HCT116 (cell line): Measurements from ENCODE around the gene RBM4B.

Experiments used
- ELF1 ChIP-seq: IDR thresholded peaks from 2 replicates; pipeline ENCODE4 v1.6.1; 2012; ENCODE audit warnings: low read depth, borderline replicate concordance
- EZH2 ChIP-seq: fragments of 200-600 bp; sonication (generic); IDR thresholded peaks from 2 replicates; pipeline ENCODE4 v1.6.1; 2017; ENCODE audit warnings: antibody characterized with exemption, mixed run types
- JUND ChIP-seq: IDR thresholded peaks from 2 replicates; pipeline ENCODE4 v1.6.1; 2012
- POLR2A ChIP-seq: IDR thresholded peaks from 2 replicates; pipeline ENCODE4 v1.7.0; 2011; ENCODE audit warnings: borderline replicate concordance; ENCODE audit not compliant: insufficient read depth, insufficient read length; ENCODE audit errors: extremely low read depth
- POLR2AphosphoS5 ChIP-seq: IDR thresholded peaks from 2 replicates; pipeline ENCODE4 v1.6.1; 2011; ENCODE audit warnings: mild to moderate bottlenecking, low read depth, low read length, moderate library complexity
- RAD21 ChIP-seq: IDR thresholded peaks from 2 replicates; pipeline ENCODE4 v1.6.1; 2012; ENCODE audit warnings: low read depth, mild to moderate bottlenecking
- SIN3A ChIP-seq: IDR thresholded peaks from 2 replicates; pipeline ENCODE4 v1.6.1; 2012; ENCODE audit warnings: low read depth
- TCF7L2 ChIP-seq: IDR thresholded peaks from 2 replicates; pipeline ENCODE4 v1.7.0; 2011; ENCODE audit warnings: borderline replicate concordance, inconsistent platforms; ENCODE audit not compliant: insufficient read depth, insufficient read length; ENCODE audit errors: extremely low read depth
- ZFX ChIP-seq: fragments of 450-650 bp; IDR thresholded peaks from 2 replicates; pipeline ENCODE4 v1.6.1; 2017
- TF ChIP-seq, protein P1 (sequence below), 3 experiments: fragments of 200-600 bp in 1 of 3; sonication (generic) in 1 of 3; IDR thresholded peaks in 2 of 3; conservative IDR thresholded peaks in 1 of 3; 2 replicates each; pipeline ENCODE4 v1.5.1; 2012 to 2017; ENCODE audit warnings: low read depth in 2 of 3, low read length in 2 of 3, antibody characterized with exemption in 1 of 3, borderline replicate concordance in 1 of 3, control low read depth in 1 of 3, mild to moderate bottlenecking in 1 of 3, mixed read lengths in 1 of 3, mixed run types in 1 of 3, moderate library complexity in 1 of 3; ENCODE audit not compliant: insufficient read depth in 1 of 3
- TF ChIP-seq, protein P2 (sequence below): IDR thresholded peaks from 2 replicates; pipeline ENCODE4 v1.6.1; 2012; ENCODE audit warnings: low read depth

DNA sequence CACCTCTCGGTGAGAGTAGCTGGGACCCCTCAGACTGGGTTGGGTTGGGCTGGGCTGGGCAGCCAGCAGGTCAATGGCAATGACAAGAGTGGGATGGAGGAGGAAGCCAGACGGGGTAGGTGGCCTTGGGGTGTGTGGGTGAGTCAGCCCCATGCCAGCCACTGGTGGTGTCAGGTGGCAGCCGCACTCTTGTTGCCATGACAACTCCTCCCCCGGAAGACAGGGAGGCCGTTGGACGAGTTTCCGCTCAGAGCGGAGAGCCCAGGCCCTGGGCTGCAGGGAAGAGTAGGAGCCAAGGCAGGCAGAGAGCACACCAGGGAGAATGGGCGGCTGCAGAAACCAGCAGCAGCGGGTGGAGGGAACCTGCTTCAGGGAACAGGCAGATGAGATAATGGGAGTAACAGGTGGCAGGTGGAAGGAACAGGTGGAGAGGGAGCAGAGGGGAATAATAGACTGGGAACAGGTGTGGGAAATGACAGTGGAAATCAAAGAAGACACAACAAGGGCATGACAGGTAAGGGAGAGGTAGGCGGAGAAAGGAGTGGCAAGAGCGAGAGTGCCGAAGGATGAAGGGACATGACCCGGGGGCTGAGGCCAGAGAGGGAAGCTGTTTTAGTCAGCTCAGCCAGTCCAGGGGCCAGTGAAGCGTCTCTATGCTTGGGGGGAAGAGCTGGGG lies 42.7 kb upstream of the RBM4B start:
- TF ChIP-seq JUND (peak; percentile 68; the same call in 1 of the 2 replicates), POLR2AphosphoS5 (peak; percentile 92), SIN3A (peak; percentile 40; the same call in 1 of the 2 replicates), EZH2 (no peak), RAD21 (no peak), POLR2A (peak; percentile 76), ZFX (peak; percentile 27; the same call in 1 of the 2 replicates), TCF7L2 (no peak), ELF1 (no peak)
- TF ChIP-seq, protein P1, sequence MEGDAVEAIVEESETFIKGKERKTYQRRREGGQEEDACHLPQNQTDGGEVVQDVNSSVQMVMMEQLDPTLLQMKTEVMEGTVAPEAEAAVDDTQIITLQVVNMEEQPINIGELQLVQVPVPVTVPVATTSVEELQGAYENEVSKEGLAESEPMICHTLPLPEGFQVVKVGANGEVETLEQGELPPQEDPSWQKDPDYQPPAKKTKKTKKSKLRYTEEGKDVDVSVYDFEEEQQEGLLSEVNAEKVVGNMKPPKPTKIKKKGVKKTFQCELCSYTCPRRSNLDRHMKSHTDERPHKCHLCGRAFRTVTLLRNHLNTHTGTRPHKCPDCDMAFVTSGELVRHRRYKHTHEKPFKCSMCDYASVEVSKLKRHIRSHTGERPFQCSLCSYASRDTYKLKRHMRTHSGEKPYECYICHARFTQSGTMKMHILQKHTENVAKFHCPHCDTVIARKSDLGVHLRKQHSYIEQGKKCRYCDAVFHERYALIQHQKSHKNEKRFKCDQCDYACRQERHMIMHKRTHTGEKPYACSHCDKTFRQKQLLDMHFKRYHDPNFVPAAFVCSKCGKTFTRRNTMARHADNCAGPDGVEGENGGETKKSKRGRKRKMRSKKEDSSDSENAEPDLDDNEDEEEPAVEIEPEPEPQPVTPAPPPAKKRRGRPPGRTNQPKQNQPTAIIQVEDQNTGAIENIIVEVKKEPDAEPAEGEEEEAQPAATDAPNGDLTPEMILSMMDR (IDR thresholded peaks at IDR 0.05 in 2 of 3, conservative IDR thresholded peaks at IDR 0.05 in 1 of 3; ENCODE audit: borderline replicate concordance in 1 of 3, insufficient read depth in 1 of 3, low read depth in 2 of 3, low read length in 2 of 3), result no peak
- TF ChIP-seq, protein P2, sequence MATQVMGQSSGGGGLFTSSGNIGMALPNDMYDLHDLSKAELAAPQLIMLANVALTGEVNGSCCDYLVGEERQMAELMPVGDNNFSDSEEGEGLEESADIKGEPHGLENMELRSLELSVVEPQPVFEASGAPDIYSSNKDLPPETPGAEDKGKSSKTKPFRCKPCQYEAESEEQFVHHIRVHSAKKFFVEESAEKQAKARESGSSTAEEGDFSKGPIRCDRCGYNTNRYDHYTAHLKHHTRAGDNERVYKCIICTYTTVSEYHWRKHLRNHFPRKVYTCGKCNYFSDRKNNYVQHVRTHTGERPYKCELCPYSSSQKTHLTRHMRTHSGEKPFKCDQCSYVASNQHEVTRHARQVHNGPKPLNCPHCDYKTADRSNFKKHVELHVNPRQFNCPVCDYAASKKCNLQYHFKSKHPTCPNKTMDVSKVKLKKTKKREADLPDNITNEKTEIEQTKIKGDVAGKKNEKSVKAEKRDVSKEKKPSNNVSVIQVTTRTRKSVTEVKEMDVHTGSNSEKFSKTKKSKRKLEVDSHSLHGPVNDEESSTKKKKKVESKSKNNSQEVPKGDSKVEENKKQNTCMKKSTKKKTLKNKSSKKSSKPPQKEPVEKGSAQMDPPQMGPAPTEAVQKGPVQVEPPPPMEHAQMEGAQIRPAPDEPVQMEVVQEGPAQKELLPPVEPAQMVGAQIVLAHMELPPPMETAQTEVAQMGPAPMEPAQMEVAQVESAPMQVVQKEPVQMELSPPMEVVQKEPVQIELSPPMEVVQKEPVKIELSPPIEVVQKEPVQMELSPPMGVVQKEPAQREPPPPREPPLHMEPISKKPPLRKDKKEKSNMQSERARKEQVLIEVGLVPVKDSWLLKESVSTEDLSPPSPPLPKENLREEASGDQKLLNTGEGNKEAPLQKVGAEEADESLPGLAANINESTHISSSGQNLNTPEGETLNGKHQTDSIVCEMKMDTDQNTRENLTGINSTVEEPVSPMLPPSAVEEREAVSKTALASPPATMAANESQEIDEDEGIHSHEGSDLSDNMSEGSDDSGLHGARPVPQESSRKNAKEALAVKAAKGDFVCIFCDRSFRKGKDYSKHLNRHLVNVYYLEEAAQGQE, result no peak
